ENCODE measurements around the gene ADGRD2.

ADGRD2 gene

GRCh38 chr9:124511891-124512805 lies 61.9 kb downstream of the ADGRD2 start:
- H3K27ac ChIP-seq: no peak overlapping the region
- no peak for TF ChIP-seq CTCF (conservative IDR thresholded peaks at IDR 0.05; ENCODE audit: low read depth)
- POLR2A ChIA-PET (ENCODE audit: low non-redundant PET): interaction anchor here (0.7 kb wide), 1 partner anchor 61 kb away, joined by 3 read pairs; no protein-coding TSS in a partner anchor
- DNase-seq (ENCODE audit: low spot score): no peak
- CTCF ChIA-PET: no interaction called here

- DNase-seq (ENCODE audit: low spot score): no peak
- POLR2A ChIA-PET (ENCODE audit: low non-redundant PET): interaction anchor here (0.7 kb wide), 1 partner anchor 62 kb away, joined by 3 read pairs; no protein-coding TSS in a partner anchor
- no peak overlapping the region for H3K27ac ChIP-seq
- TF ChIP-seq CTCF (conservative IDR thresholded peaks at IDR 0.05; ENCODE audit: low read depth): no peak
- CTCF ChIA-PET: no interaction called here
Observed at GRCh38 chr9:124512806-124513204, 62.6 kb downstream of the ADGRD2 start.

GRCh38 chr9:124513376-124513994 lies 63.2 kb downstream of the ADGRD2 start:
- ChIA-PET POLR2A (ENCODE audit: low non-redundant PET) (no interaction called here), CTCF (no interaction called here)
- TF ChIP-seq CTCF (conservative IDR thresholded peaks at IDR 0.05; ENCODE audit: low read depth): no peak
- no peak for DNase-seq (ENCODE audit: low spot score)
- no peak overlapping the region for H3K27ac ChIP-seq

- TF ChIP-seq CTCF (conservative IDR thresholded peaks at IDR 0.05; ENCODE audit: low read depth): no peak
- H3K27ac ChIP-seq: no peak overlapping the region
- no peak for DNase-seq (ENCODE audit: low spot score)
- ChIA-PET POLR2A (ENCODE audit: low non-redundant PET) (no interaction called here), CTCF (no interaction called here)
Observed at GRCh38 chr9:124514125-124514524, 63.9 kb downstream of the ADGRD2 start.

GRCh38 chr9:124514874-124515273 lies 64.6 kb downstream of the ADGRD2 start:
- H3K27ac ChIP-seq: no peak overlapping the region
- DNase-seq (ENCODE audit: low spot score): no peak
- ChIA-PET POLR2A (ENCODE audit: low non-redundant PET) (no interaction called here), CTCF (interaction anchor here (0.6 to 0.8 kb wide), 3 partner anchors 9 to 28 kb away, joined by 3 read pairs; no protein-coding TSS in a partner anchor)
- no peak for TF ChIP-seq CTCF (conservative IDR thresholded peaks at IDR 0.05; ENCODE audit: low read depth)

- no peak for DNase-seq (ENCODE audit: low spot score)
- ChIA-PET POLR2A (ENCODE audit: low non-redundant PET) (no interaction called here), CTCF (no interaction called here)
- no peak overlapping the region for H3K27ac ChIP-seq
- no peak for TF ChIP-seq CTCF (conservative IDR thresholded peaks at IDR 0.05; ENCODE audit: low read depth)
Observed at GRCh38 chr9:124517600-124517999, 67.3 kb downstream of the ADGRD2 start.

All from RWPE1 (cell line).